Neutrophil (primary cell): Measurements from ENCODE around the gene NUP214.

Experiments
- H3K27ac ChIP-seq: fragments of 200-600 bp; sonication (generic); 2 replicates; pipeline ENCODE4 v1.5.1; 2016; ENCODE audit warnings: mild to moderate bottlenecking, moderate library complexity
- H3K27me3 ChIP-seq: fragments of 200-600 bp; sonication (generic); 2 replicates; pipeline ENCODE4 v1.6.0; 2016; ENCODE audit warnings: mild to moderate bottlenecking
- H3K36me3 ChIP-seq: fragments of 200-600 bp; sonication (generic); 2 replicates; pipeline ENCODE4 v1.5.1; 2017
- H3K4me1 ChIP-seq, 2 experiments: fragments of 200-600 bp in 1 of 2; sonication (generic) in 1 of 2; 1 replicate in 1 of 2; 2 replicates in 1 of 2; pipeline versions ENCODE4 v1.5.1 to v1.6.1; 2013 to 2016; ENCODE audit warnings: low read depth in 1 of 2, low read length in 1 of 2, mild to moderate bottlenecking in 1 of 2, moderate library complexity in 1 of 2; ENCODE audit not compliant: control insufficient read depth in 1 of 2, insufficient read depth in 1 of 2
- H3K4me3 ChIP-seq, 2 experiments: fragments of 200-600 bp in 1 of 2; sonication (generic) in 1 of 2; 1 replicate in 1 of 2; 2 replicates in 1 of 2; pipeline ENCODE4 v1.5.1; 2013 to 2016; ENCODE audit warnings: low read depth in 1 of 2, low read length in 1 of 2, mild to moderate bottlenecking in 1 of 2, moderate library complexity in 1 of 2
- H3K9me3 ChIP-seq: fragments of 200-600 bp; sonication (generic); 2 replicates; pipeline ENCODE4 v1.5.1; 2016
- TF ChIP-seq, protein P1 (sequence below): fragments of 200-600 bp; sonication (generic); IDR thresholded peaks from 2 replicates; pipeline ENCODE4 v1.5.1; 2016; ENCODE audit warnings: antibody characterized with exemption

NUP214 gene

DNA sequence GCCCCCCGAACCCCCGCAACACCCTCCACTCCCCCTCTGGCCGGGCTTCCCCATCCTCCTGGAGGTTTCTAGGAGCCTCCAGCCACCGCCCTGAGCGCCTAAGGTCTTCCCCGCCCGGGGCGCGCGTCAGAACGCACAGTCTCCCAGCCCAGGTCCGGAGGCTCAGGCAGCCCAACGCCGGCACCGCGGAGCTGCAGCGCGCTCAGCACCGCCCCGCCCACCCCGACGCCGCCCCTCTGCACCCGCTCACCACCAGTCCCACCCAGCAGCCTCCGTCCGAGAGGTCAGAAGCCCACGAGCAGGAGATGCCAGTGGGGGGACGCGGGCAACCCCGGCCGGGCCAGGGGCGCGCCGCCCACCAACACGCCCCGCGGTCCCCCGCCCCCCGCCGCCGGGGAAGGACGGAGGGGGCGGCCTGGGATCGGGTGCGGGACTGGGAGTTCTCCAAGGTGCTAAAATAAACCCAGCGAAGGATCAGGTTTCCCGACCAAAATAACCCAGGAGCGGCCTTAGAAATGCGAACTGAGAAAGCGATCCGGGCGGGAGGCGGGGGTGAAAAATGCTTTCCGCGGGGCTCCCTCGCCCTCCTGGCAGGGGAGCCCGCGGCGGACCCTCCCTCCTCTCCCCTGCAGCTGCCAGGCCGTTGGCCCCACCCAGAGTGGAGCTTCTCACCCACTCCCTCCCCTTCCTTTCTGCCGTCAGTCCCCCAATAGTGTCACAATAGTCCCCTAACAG lies 157.5 kb downstream of the NUP214 start:
- Histone ChIP-seq H3K4me1 (peaks cover 0 to 15% of the 10 kb centered on the region in 2 experiments), H3K4me3 (no peak overlapping the region), H3K9me3 (no peaks in the 10 kb centered on the region), H3K27me3 (peaks cover 62% of the 10 kb centered on the region), H3K27ac (no peak overlapping the region), H3K36me3 (no peaks in the 10 kb centered on the region)
- TF ChIP-seq, protein P1, sequence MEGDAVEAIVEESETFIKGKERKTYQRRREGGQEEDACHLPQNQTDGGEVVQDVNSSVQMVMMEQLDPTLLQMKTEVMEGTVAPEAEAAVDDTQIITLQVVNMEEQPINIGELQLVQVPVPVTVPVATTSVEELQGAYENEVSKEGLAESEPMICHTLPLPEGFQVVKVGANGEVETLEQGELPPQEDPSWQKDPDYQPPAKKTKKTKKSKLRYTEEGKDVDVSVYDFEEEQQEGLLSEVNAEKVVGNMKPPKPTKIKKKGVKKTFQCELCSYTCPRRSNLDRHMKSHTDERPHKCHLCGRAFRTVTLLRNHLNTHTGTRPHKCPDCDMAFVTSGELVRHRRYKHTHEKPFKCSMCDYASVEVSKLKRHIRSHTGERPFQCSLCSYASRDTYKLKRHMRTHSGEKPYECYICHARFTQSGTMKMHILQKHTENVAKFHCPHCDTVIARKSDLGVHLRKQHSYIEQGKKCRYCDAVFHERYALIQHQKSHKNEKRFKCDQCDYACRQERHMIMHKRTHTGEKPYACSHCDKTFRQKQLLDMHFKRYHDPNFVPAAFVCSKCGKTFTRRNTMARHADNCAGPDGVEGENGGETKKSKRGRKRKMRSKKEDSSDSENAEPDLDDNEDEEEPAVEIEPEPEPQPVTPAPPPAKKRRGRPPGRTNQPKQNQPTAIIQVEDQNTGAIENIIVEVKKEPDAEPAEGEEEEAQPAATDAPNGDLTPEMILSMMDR: no peak
